Transverse colon (tissue), 4 donors: ENCODE results near the gene RIPK3.

ENCODE experiments used
- CTCF ChIP-seq, 5 experiments: fragments of 200-600 bp in 3 of 5; fragments of 450-650 bp in 2 of 5; sonication (generic) in 3 of 5; IDR thresholded peaks; 1 replicate in 2 of 5; 2 replicates in 3 of 5; pipeline ENCODE4 v1.5.1; 2016 to 2017; ENCODE audit warnings: antibody characterized with exemption in 5 of 5, inconsistent platforms in 3 of 5, mild to moderate bottlenecking in 2 of 5, moderate library complexity in 1 of 5
- POLR2AphosphoS5 ChIP-seq, 3 donors: sonication (generic); formaldehyde crosslinking; IDR thresholded peaks; one replicate each; pipeline ENCODE4 v1.6.1; 2016; ENCODE audit warnings: antibody characterized with exemption in 3 of 3

DNA sequence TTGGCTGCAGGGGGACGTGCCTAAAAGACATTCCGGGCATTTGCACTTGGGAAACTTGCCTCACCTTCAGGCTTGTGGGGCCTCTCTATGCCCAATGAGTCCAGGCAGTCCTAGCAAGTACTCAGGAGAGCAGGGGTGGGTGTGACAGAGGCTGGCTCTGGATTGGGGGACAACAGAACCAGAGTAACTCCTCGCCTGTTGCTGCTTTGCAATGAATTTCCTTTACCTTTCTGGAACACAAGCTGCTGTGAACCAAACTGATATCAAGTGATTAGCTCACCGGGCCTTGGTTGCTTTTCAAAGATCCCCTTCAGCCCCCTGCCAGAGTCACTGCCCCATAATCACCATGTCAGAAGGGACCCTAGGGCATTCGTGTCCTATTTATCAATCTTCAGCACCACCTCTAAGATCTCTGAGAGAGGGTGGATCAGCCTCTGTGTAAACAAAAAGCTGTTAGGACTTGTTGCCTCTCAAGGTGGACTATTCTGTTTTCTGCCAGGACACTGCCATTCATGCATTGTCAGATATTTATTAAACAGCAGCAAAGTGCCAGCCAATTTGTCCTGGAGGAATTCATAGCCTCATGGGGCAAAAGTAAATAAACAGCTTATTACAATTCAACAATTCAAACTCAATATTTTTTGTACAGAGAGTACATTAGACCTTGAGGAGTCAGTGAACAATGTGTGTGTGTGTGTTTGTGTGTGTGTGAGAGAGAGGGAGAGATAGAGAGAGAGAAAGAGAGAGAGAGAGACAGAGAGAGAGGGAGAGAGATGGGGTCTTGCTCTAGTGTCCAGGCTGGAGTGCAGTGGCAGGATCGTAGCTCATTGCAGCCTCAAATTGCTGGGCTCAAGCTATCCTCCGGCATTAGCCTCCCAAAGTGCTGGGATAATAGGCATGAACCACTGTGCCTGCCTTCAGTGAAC is 39.5 kb upstream of the RIPK3 start:
- TF ChIP-seq CTCF (IDR thresholded peaks at IDR 0.05) (no peak), POLR2AphosphoS5 (IDR thresholded peaks at IDR 0.05) (no peak)
